Psoas muscle (tissue), 8 donors: Measurements from ENCODE around the gene CAMK1D. TPM values are rescaled to one million over a fixed set of nuclear protein-coding genes. Genes with fewer than 3 reads are reported as not detected.
"Not testable (repeated sequence)": the region's sequence is repeated elsewhere in the genome, so short reads cannot be mapped to it uniquely, and the experiment has no call there.

Source experiments
- ATAC-seq, 4 donors: fragments of 200-7000 bp; cut with Tn5 transposase; one replicate each; pipeline ENCODE4 v1.9.1; 2020; ENCODE audit warnings: moderate library complexity in 3 of 4, mild to moderate bottlenecking in 2 of 4
- DNase-seq, 2 donors: peaks; one replicate each; pipeline ENCODE4 v3.0.0-alpha.2; 2020
- H3K27ac ChIP-seq: fragments of 200-600 bp; one replicate; pipeline ENCODE4 v1.8.0; 2022
- H3K27me3 ChIP-seq, 3 donors: fragments of 200-600 bp in 1 of 3; one replicate each; pipeline versions ENCODE4 v1.6.1 to v1.8.0; 2013 to 2022; ENCODE audit warnings: low read length in 2 of 3, mild to moderate bottlenecking in 2 of 3, moderate library complexity in 1 of 3; ENCODE audit not compliant: insufficient read depth in 3 of 3
- H3K36me3 ChIP-seq, 2 donors: fragments of 200-600 bp in 1 of 2; one replicate each; pipeline versions ENCODE4 v1.6.1 to v1.8.0; 2013 to 2022; ENCODE audit warnings: low read depth in 1 of 2, mild to moderate bottlenecking in 1 of 2, moderate library complexity in 1 of 2; ENCODE audit not compliant: insufficient read depth in 1 of 2
- H3K4me1 ChIP-seq: fragments of 200-600 bp; one replicate; pipeline ENCODE4 v1.8.0; 2022
- H3K4me3 ChIP-seq: fragments of 200-600 bp; one replicate; pipeline ENCODE4 v1.8.0; 2022; ENCODE audit warnings: mild to moderate bottlenecking
- H3K9me3 ChIP-seq: fragments of 200-600 bp; one replicate; pipeline ENCODE4 v1.8.0; 2022
- CTCF ChIP-seq: fragments of 200-600 bp; IDR thresholded peaks from one replicate; pipeline ENCODE4 v1.8.0; 2022; ENCODE audit warnings: antibody characterized with exemption
- WGBS, 3 donors: extraction: QIAGEN DNeasy Blood & Tissue Kit; methylation state at CpG; one replicate each; pipeline versions ENCODE4 v1.1.6 to v1.1.7; 2013; 5-methylcytosine and 5-hydroxymethylcytosine counted together
- intact Hi-C, 2 donors: fragments of 100-400 bp; cut with DNase I; formaldehyde crosslinking; loops; one replicate each; pipeline versions ENCODE4 v1.11.0 to v1.14.2; 2022
- polyA plus RNA-seq, 3 donors: library from polyadenylated mRNA; stranded (reverse); fragments of 200-250 nt; gene quantifications; one replicate each; pipeline ENCODE4 v1.2.3, GENCODE V29; 2013
- total RNA-seq, 4 donors: library from RNA; stranded (reverse); fragmentation: NEBNext Ultra II Directional in 2 of 4; extraction: Animal tissue kit (Norgen Biotek cat#: 25700) in 2 of 4; gene quantifications; one replicate each; pipeline versions ENCODE4 v1.2.1 to v1.2.4, GENCODE V29; 2021 to 2023
- donor health status: healthy with polysubstance abuse.
- donor health status: DM: no; HTN: no; CAD: no; lungs with moderate emphysema.
- donor health status: Bipolar disorder and iron deficiency.
- donor health status: healthy.
- donor health status: DM: yes; HTN: yes; CAD: no.
- donor health status: DM: no; HTN: no; CAD: no.
- donor health status: DM: no; HTN: no; CAD: no.
- donor health status: DM: yes; HTN: yes; CAD: no.

CAMK1D gene
- total and polyA plus RNA-seq, 7 donors, result 0.39 to 1.8 (median 0.53) TPM

- Histone ChIP-seq H3K27ac (no peak overlapping the region), H3K27me3 (no peaks in the 10 kb centered on the region), H3K4me1 (no peaks in the 10 kb centered on the region), H3K4me3 (no peak overlapping the region), H3K36me3 (no peaks in the 10 kb centered on the region), H3K9me3 (no peaks in the 10 kb centered on the region)
- ATAC-seq (no peak), DNase-seq (no peak)
- intact Hi-C loops, result no loop called here
- 70 to 75% (median 73%) methylated on average over 8 of the region's 8 CpGs for WGBS, 3 donors
- TF ChIP-seq CTCF, result no peak
These were observed 140.0 kb downstream of the CAMK1D start for GRCh38 chr10:12489357-12489756.

GRCh38 chr10:12489806-12490205 is 140.5 kb downstream of the CAMK1D start:
- no peaks in the 10 kb centered on the region for H3K9me3 ChIP-seq
- 58 to 68% (median 62%) methylated on average over 13 of the region's 13 CpGs for WGBS, 3 donors
- intact Hi-C loops, result no loop called here
- H3K27ac ChIP-seq, result no peak overlapping the region
- H3K4me1 ChIP-seq, result no peaks in the 10 kb centered on the region
- no peak for TF ChIP-seq CTCF
- DNase-seq, result no peak
- no peaks in the 10 kb centered on the region for H3K27me3 ChIP-seq
- ATAC-seq, result no peak
- no peaks in the 10 kb centered on the region for H3K36me3 ChIP-seq
- no peak overlapping the region for H3K4me3 ChIP-seq

GRCh38 chr10:12490963-12491362 is 141.6 kb downstream of the CAMK1D start:
- Histone ChIP-seq H3K9me3 (no peaks in the 10 kb centered on the region), H3K27me3 (no peaks in the 10 kb centered on the region), H3K27ac (no peak overlapping the region), H3K4me1 (no peaks in the 10 kb centered on the region), H3K36me3 (no peaks in the 10 kb centered on the region), H3K4me3 (no peak overlapping the region)
- intact Hi-C loops, result no loop called here
- no peak for DNase-seq
- TF ChIP-seq CTCF, result no peak
- 81 to 91% (median 87%) methylated on average over 1 of the region's 1 CpG for WGBS, 3 donors
- ATAC-seq, result no peak

GRCh38 chr10:12491491-12491890 is 142.1 kb downstream of the CAMK1D start:
- no peak for ATAC-seq
- intact Hi-C loops, result no loop called here
- DNase-seq, result no peak
- no peak overlapping the region for H3K27ac ChIP-seq
- H3K36me3 ChIP-seq, result no peaks in the 10 kb centered on the region
- WGBS, 3 donors, result 73 to 83% (median 78%) methylated on average over 10 of the region's 10 CpGs
- no peak overlapping the region for H3K4me3 ChIP-seq
- H3K27me3 ChIP-seq, result no peaks in the 10 kb centered on the region
- TF ChIP-seq CTCF, result no peak
- no peaks in the 10 kb centered on the region for H3K9me3 ChIP-seq
- H3K4me1 ChIP-seq, result no peaks in the 10 kb centered on the region

- TF ChIP-seq CTCF, result no peak
- ATAC-seq (no peak), DNase-seq (no peak)
- H3K27ac ChIP-seq, result no peak overlapping the region
- H3K27me3 ChIP-seq, result no peaks in the 10 kb centered on the region
- intact Hi-C loops, result no loop called here
- no peaks in the 10 kb centered on the region for H3K4me1 ChIP-seq
- WGBS, 3 donors, result 86 to 92% (median 91%) methylated on average over 8 of the region's 8 CpGs
- no peaks in the 10 kb centered on the region for H3K9me3 ChIP-seq
- H3K4me3 ChIP-seq, result no peak overlapping the region
- no peaks in the 10 kb centered on the region for H3K36me3 ChIP-seq
These were observed 142.7 kb downstream of the CAMK1D start for GRCh38 chr10:12492016-12492415.

- not testable (repeated sequence) for DNase-seq
These were observed 147.7 kb downstream of the CAMK1D start for GRCh38 chr10:12497046-12497445.

More at GRCh38 chr10:12497046-12497445, 147.7 kb downstream of the CAMK1D start:
- intact Hi-C loops, ATAC-seq, H3K27ac ChIP-seq, H3K9me3 ChIP-seq, H3K4me3 ChIP-seq, H3K27me3 ChIP-seq, H3K36me3 ChIP-seq, H3K4me1 ChIP-seq: not testable (repeated sequence)
- WGBS, 3 donors, result 96 to 97% (median 97%) methylated on average over 10 of the region's 10 CpGs
